ENCODE results near the gene KRTAP10-6.
"Not testable (repeated sequence)": the region's sequence is repeated elsewhere in the genome, so short reads cannot be mapped to it uniquely, and the experiment has no call there.

The KRTAP10-6 gene

DNA sequence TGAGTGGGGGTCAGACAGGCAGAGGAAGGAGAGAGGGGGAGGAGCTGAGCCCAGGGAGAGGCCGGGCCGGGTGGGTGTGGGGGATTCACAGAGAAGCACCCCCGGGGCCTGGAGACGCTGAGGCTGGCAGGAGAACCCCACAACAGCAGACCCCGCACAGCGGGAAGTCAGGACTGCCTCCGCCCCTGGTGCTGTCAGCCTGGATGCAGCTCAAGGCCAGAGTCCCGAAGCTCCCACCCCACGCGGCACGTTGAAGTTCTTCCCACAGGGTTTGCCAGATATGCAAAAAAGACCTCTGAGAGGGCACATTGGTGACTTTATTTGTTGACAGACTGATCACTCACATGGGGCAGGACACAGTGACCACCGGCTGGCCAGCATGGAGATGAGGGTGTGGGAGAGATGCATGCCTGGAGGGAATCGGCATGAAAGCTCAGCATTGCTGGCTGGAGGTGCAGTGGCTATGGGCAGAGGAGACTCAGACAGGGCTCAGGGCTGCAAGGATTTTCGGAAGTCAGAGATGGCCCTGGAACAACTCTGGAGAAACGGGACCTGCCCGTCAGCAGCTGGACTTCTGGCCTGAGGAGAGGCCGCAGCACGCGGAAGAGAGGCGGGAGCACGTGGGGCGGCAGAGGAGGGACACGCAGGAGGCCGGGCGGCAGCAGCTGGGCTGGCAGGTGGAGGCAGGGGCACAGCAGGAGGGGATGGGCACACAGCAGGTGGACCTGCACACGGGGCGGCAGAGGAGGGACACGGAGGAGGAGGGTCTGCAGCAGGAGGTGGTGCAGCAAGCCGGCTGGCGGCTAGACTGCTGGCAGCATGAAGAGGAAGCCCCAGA is 34.6 kb downstream of the KRTAP10-6 start:
- DNase-seq (ENCODE audit: low spot score): no peak

GRCh38 chr21:44556879-44557278 is 35.4 kb downstream of the KRTAP10-6 start:
- DNase-seq (ENCODE audit: low spot score): peak; percentile 14

GRCh38 chr21:44555200-44555875 is 37.0 kb downstream of the KRTAP10-6 start:
- no peak for DNase-seq (ENCODE audit: low spot score)

- no peak for DNase-seq (ENCODE audit: low spot score)
Measured at GRCh38 chr21:44552681-44553080, 39.6 kb downstream of the KRTAP10-6 start.

DNA sequence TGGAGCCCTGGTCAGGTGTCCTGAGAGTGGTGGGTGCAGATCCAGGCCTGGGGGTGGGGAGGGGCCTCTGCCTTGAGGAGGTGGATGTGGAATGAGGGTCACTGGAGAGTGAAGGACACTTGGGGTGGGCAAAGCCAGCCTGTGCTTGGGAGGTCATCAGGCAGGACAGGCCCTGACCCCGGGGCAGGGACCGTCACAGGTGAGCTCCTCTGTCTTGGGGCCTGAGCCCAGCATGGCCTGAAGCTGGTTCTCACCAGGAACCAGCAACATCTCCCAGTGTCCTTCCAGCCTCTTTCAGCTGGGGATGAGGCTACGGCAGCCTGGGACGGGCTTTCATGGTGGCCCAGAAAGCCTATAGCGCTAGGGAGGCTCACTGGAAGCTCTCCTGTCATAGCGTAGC is 40.2 kb downstream of the KRTAP10-6 start:
- DNase-seq (ENCODE audit: low spot score): no peak

DNA sequence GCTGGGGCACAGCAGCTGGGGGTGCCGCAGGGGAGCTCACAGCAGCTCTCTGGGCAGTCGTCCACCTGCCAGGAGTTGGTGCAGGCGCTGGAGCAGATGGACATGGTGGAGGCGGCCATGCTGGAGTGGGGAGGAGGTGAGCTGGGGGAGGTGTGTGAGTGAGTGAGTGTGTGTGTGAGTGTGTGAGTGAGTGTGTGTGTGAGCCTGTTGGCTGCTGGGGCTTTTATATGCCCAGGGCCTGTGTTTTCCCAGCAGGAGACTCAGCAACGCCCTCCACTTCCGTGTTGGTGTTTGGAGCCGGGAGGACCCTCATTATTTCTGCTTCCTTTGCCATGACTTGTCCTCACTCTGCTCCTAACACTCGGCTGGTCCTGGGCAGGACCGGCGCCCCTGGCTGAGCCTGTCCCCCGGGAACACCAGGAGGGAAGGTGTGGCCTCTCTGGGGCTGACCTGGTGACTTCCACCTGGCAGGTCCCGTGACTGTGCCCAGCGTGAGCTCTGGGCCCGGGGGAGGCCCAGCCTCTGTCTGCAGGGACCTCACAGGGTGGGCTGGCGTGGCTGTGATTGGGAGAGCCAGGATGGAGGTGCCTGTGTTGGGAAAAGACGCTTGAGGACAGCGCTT is 40.9 kb downstream of the KRTAP10-6 start, which contains the start of gene KRTAP10-2:
TSS of gene KRTAP10-2 (minus strand) at position 166 of the 622 bp plus-strand sequence. CDS start at position 119, 47 bp downstream.
- no peak for DNase-seq (ENCODE audit: low spot score)

- no peak for DNase-seq (ENCODE audit: low spot score)
Measured at GRCh38 chr21:44550807-44551206, 41.5 kb downstream of the KRTAP10-6 start.

DNA sequence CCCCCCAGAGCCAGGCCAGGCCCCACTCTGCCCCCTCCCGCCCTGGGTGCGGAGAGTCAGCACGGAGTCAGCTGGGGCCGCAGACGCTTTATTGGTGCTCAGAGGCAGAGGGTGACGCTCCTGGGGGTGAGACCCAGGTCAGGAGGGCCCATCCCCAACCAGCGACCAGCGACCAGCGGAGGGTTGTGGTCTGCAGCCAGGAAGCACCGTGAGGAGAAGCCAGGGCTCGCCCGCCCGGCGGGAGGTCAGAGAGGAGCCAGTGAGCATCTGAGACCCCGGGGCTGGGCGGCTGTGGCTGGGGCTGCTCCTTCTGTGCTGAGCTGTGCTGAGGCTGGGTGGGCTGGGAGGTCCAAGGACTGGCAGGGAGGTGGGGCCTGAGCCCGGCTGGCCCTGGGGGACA is 42.0 kb downstream of the KRTAP10-6 start:
- not testable (repeated sequence) for DNase-seq (ENCODE audit: low spot score)

- DNase-seq (ENCODE audit: low spot score): no peak
Measured at GRCh38 chr21:44549525-44550211, 42.6 kb downstream of the KRTAP10-6 start.

DNA sequence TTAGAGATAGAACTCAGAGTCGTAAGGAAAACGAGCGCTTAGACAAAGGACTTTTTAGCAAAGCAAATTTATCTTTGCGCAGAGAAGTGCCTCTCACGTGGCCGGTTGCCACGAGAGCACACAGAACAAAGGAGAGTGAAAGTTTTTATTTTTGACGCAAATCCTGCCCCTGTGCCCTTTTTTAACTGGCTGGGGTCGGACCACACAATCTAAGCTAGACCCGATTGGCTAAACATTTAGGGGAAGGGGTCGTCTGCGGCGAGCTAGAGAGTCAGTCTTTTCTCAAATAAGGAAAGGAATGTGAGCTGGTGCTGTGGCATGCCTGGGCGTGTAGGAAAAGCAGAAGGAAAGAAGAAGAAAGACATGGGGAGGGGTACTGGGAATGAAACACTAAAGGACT is 43.4 kb downstream of the KRTAP10-6 start:
- DNase-seq (ENCODE audit: low spot score): no peak

- no peak for DNase-seq (ENCODE audit: low spot score)
Measured at GRCh38 chr21:44548381-44548780, 43.9 kb downstream of the KRTAP10-6 start.

DNA sequence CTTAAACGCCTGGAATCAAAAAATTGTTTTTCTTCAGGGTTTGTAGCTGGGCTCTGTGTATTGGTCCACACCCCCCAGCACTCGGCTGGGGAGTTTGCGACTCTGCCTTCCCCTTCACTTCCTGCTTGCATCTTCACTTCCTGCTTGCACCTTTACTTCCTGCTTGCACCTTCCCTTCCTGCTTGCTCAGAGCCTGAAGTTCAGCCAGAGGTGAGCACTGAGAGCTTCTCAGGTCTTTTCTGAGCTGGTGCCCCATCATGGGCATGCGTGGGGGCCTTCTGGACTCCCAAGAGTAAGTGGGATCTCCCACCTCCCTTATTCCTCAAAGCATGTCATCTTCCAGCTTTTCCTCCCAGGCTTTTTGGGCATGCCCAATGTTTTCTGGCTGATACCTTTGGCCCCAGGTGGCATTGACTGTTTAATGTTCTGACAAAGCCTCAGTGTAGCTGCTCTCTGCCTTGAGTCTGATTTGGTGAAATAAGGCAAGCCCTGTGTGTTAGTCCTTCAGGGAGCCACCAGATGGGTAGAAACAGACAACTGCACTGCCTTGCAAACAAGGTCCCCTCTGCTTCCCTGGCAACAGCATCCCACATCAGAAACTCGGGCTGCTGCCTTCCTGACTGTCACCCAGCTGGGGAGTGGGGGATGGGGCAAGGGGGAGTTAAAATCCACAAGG is 44.5 kb downstream of the KRTAP10-6 start:
- no peak for DNase-seq (ENCODE audit: low spot score)

DNA sequence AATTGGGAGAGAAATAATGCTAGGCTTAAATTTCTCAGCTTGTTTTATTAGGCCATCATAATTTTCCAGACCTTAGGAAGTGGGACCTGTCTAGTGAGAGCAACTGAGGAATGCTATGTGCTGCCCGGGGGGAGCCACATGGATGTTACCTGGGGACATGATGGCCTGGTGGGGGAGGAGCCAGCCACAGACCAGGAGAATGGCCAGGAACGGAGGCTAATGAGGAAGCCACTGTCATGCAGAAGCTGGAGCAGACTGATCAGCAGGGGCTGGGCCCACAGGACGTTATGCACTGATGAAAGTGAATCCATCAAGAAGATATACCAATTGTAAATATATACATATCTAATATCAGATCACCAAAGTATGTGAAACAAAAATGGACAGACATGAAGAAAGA is 47.7 kb downstream of the KRTAP10-6 start:
- no peak for DNase-seq (ENCODE audit: low spot score)

DNA sequence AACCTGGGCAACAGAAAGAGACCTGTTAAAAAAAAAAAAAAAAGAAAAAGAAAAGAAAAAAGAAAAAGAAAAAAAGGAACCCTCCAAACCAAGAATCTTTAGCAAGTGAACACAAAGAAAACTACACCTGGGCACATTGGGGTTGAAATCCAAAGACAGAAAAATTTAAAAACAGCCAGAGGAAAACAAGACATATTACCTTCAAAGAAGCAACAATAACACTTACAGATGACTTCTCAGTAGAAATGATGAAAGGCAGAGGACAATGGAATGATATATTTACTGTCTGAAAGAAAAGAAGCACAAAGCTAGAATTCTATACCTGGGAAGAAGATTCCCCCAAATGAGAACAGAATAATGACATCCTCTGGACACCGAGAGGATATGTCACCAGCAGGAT is 49.6 kb downstream of the KRTAP10-6 start:
- DNase-seq (ENCODE audit: low spot score): no peak

All from NAMALWA (cell line).